ENCODE results near the gene PCDH19.

Gene PCDH19

GRCh38 chrX:100435726-100436125, 25.7 kb upstream of the PCDH19 start:
- TF ChIP-seq EZH2phosphoT487 (conservative IDR thresholded peaks at IDR 0.05; ENCODE audit: low read length) = no peak

GRCh38 chrX:100424012-100424411, 13.9 kb upstream of the PCDH19 start:
- Histone ChIP-seq H3K4me2 (ENCODE audit: low read depth, low read length, poor library complexity, severe bottlenecking) (no peak overlapping the region), H3K9me3 (ENCODE audit: insufficient read depth, low read length) (no peaks in the 10 kb centered on the region), H3K36me3 (ENCODE audit: low read length) (no peaks in the 10 kb centered on the region), H4K20me1 (ENCODE audit: low read depth, low read length) (no peaks in the 10 kb centered on the region), H3K27me3 (ENCODE audit: low read length) (no peaks in the 10 kb centered on the region), H3K79me2 (ENCODE audit: insufficient read depth, low read length) (no peaks in the 10 kb centered on the region), H3F3A (ENCODE audit: insufficient read depth) (no peaks in the 10 kb centered on the region), H2AFZ (ENCODE audit: low read depth, low read length, severe bottlenecking) (no peak overlapping the region), H3K27ac (ENCODE audit: low read depth, low read length) (no peak overlapping the region), H3K9ac (ENCODE audit: low read length) (no peak overlapping the region), H3K9me2 (replicated peaks; ENCODE audit: insufficient read depth, low read length) (no peaks in the 10 kb centered on the region), H3K4me3 (ENCODE audit: insufficient read depth, low read length, poor library complexity, severe bottlenecking) (no peak overlapping the region)
- TF ChIP-seq EZH2phosphoT487 (conservative IDR thresholded peaks at IDR 0.05; ENCODE audit: low read length) = no peak
- TF ChIP-seq, protein P1, sequence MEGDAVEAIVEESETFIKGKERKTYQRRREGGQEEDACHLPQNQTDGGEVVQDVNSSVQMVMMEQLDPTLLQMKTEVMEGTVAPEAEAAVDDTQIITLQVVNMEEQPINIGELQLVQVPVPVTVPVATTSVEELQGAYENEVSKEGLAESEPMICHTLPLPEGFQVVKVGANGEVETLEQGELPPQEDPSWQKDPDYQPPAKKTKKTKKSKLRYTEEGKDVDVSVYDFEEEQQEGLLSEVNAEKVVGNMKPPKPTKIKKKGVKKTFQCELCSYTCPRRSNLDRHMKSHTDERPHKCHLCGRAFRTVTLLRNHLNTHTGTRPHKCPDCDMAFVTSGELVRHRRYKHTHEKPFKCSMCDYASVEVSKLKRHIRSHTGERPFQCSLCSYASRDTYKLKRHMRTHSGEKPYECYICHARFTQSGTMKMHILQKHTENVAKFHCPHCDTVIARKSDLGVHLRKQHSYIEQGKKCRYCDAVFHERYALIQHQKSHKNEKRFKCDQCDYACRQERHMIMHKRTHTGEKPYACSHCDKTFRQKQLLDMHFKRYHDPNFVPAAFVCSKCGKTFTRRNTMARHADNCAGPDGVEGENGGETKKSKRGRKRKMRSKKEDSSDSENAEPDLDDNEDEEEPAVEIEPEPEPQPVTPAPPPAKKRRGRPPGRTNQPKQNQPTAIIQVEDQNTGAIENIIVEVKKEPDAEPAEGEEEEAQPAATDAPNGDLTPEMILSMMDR (IDR thresholded peaks at IDR 0.05; ENCODE audit: insufficient read depth, low read length, poor library complexity, severe bottlenecking) = no peak

More at GRCh38 chrX:100435726-100436125, 25.7 kb upstream of the PCDH19 start:
- Histone ChIP-seq H3K9me2 (replicated peaks; ENCODE audit: insufficient read depth, low read length) (no peaks in the 10 kb centered on the region), H3K27ac (ENCODE audit: low read depth, low read length) (no peak overlapping the region), H3K4me3 (ENCODE audit: insufficient read depth, low read length, poor library complexity, severe bottlenecking) (no peak overlapping the region), H3K9ac (ENCODE audit: low read length) (no peak overlapping the region), H3K27me3 (ENCODE audit: low read length) (no peaks in the 10 kb centered on the region), H3F3A (ENCODE audit: insufficient read depth) (no peaks in the 10 kb centered on the region), H3K9me3 (ENCODE audit: insufficient read depth, low read length) (no peaks in the 10 kb centered on the region), H3K4me2 (ENCODE audit: low read depth, low read length, poor library complexity, severe bottlenecking) (no peak overlapping the region), H2AFZ (ENCODE audit: low read depth, low read length, severe bottlenecking) (no peak overlapping the region), H3K36me3 (ENCODE audit: low read length) (no peaks in the 10 kb centered on the region), H3K79me2 (ENCODE audit: insufficient read depth, low read length) (no peaks in the 10 kb centered on the region), H4K20me1 (ENCODE audit: low read depth, low read length) (no peaks in the 10 kb centered on the region)

DNA sequence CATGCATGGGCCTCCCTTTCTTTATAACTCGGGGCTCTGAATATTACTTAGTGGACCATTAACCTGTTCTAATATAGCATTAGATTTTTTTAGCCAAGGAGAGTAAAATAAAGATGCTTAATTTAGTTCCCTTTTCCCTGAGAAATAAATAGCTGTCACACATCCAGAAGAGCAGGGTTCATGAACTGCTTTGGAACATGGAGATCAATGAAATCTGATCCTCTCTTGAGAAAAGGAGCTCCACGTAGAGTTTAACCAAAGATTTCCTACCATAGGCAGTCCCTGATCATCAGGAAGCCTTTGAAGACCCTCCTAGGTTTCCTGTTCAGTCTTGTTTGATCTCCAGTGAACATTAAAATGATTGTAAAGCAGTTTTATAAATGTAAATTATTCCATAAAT, 8.5 kb upstream of the PCDH19 start:
- no peaks in the 10 kb centered on the region for H4K20me1 ChIP-seq (ENCODE audit: low read depth, low read length)
- H3K9me3 ChIP-seq (ENCODE audit: insufficient read depth, low read length) = no peaks in the 10 kb centered on the region
- no peaks in the 10 kb centered on the region for H3K36me3 ChIP-seq (ENCODE audit: low read length)
- TF ChIP-seq EZH2phosphoT487 (conservative IDR thresholded peaks at IDR 0.05; ENCODE audit: low read length) = no peak
- TF ChIP-seq, protein P1 (IDR thresholded peaks at IDR 0.05; ENCODE audit: insufficient read depth, low read length, poor library complexity, severe bottlenecking) = no peak
- no peak overlapping the region for H3K27ac ChIP-seq (ENCODE audit: low read depth, low read length)
- H3K27me3 ChIP-seq (ENCODE audit: low read length) = no peaks in the 10 kb centered on the region
- H3K79me2 ChIP-seq (ENCODE audit: insufficient read depth, low read length) = no peaks in the 10 kb centered on the region
- H3K9me2 ChIP-seq (replicated peaks; ENCODE audit: insufficient read depth, low read length) = no peaks in the 10 kb centered on the region
- H3K9ac ChIP-seq (ENCODE audit: low read length) = no peak overlapping the region
- H3F3A ChIP-seq (ENCODE audit: insufficient read depth) = no peaks in the 10 kb centered on the region
- H3K4me2 ChIP-seq (ENCODE audit: low read depth, low read length, poor library complexity, severe bottlenecking) = no peak overlapping the region
- H3K4me3 ChIP-seq (ENCODE audit: insufficient read depth, low read length, poor library complexity, severe bottlenecking) = no peak overlapping the region
- no peak overlapping the region for H2AFZ ChIP-seq (ENCODE audit: low read depth, low read length, severe bottlenecking)

DNA sequence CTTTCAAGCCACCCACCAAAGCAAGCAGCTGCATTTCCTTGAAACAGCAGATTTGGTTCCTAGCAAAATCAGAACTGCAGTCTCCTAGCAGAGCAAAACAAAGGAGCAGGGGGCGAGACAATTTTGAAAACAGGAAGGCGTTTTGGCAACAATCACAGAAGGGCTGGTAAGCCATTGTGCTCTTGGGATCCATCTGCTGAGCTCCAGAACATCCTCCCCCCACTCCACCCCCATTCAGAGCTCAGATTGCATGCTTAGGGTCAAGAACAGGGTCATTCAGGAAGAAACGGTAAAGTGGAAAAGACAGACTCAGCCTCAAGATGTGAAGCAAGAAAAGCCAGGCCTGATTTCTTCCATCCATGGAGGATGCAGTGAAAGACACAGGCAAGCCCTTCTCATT, 7.6 kb upstream of the PCDH19 start:
- Histone ChIP-seq H3F3A (ENCODE audit: insufficient read depth) (no peaks in the 10 kb centered on the region), H3K9me2 (replicated peaks; ENCODE audit: insufficient read depth, low read length) (no peaks in the 10 kb centered on the region), H3K4me3 (ENCODE audit: insufficient read depth, low read length, poor library complexity, severe bottlenecking) (no peak overlapping the region), H3K79me2 (ENCODE audit: insufficient read depth, low read length) (no peaks in the 10 kb centered on the region), H3K4me2 (ENCODE audit: low read depth, low read length, poor library complexity, severe bottlenecking) (no peak overlapping the region), H3K9me3 (ENCODE audit: insufficient read depth, low read length) (no peaks in the 10 kb centered on the region), H2AFZ (ENCODE audit: low read depth, low read length, severe bottlenecking) (no peak overlapping the region), H3K9ac (ENCODE audit: low read length) (no peak overlapping the region), H3K27me3 (ENCODE audit: low read length) (no peaks in the 10 kb centered on the region), H3K36me3 (ENCODE audit: low read length) (no peaks in the 10 kb centered on the region), H3K27ac (ENCODE audit: low read depth, low read length) (no peak overlapping the region), H4K20me1 (ENCODE audit: low read depth, low read length) (no peaks in the 10 kb centered on the region)
- no peak for TF ChIP-seq EZH2phosphoT487 (conservative IDR thresholded peaks at IDR 0.05; ENCODE audit: low read length)
- TF ChIP-seq, protein P1 (IDR thresholded peaks at IDR 0.05; ENCODE audit: insufficient read depth, low read length, poor library complexity, severe bottlenecking) = no peak
